DND-41 (cell line): ENCODE measurements around the gene CTSW.

ENCODE experiments used
- ATAC-seq: fragments of 200-7000 bp; cut with Tn5 transposase; 3 replicates; pipeline ENCODE4 v1.9.1; 2021; ENCODE audit warnings: low read depth; ENCODE audit not compliant: insufficient read depth
- DNase-seq: peaks from one replicate; pipeline ENCODE4 v3.0.0-alpha.2; 2020
- H2AFZ ChIP-seq: 2 replicates; pipeline ENCODE4 v1.6.0; 2012; ENCODE audit warnings: low read depth, low read length
- H3K27ac ChIP-seq: 2 replicates; pipeline ENCODE4 v1.5.1; 2012; ENCODE audit warnings: low read length, inconsistent platforms
- H3K27me3 ChIP-seq: fragments of 200-600 bp; sonication (generic); 2 replicates; pipeline ENCODE4 v1.6.0; 2012; ENCODE audit warnings: low read length, mild to moderate bottlenecking, inconsistent platforms; ENCODE audit not compliant: insufficient read depth, poor library complexity
- H3K36me3 ChIP-seq: 2 replicates; pipeline ENCODE4 v1.5.1; 2012; ENCODE audit warnings: low read length, inconsistent platforms; ENCODE audit not compliant: insufficient read depth
- H3K4me1 ChIP-seq: 2 replicates; pipeline ENCODE4 v1.5.1; 2012; ENCODE audit warnings: mild to moderate bottlenecking, low read length; ENCODE audit not compliant: insufficient read depth
- H3K4me2 ChIP-seq: 2 replicates; pipeline ENCODE4 v1.6.0; 2012; ENCODE audit warnings: mild to moderate bottlenecking, moderate library complexity, low read length, inconsistent platforms; ENCODE audit not compliant: insufficient read depth
- H3K4me3 ChIP-seq, 2 experiments: fragments of 200-600 bp in 1 of 2; shearing (Covaris generic) in 1 of 2; 2 replicates each; pipeline ENCODE4 v1.5.1; 2012 to 2016; ENCODE audit warnings: inconsistent platforms in 2 of 2, low read length in 2 of 2, mild to moderate bottlenecking in 2 of 2, low read depth in 1 of 2, moderate library complexity in 1 of 2
- H3K79me2 ChIP-seq: 2 replicates; pipeline ENCODE4 v1.6.0; 2012; ENCODE audit warnings: low read length, inconsistent platforms; ENCODE audit not compliant: insufficient read depth
- H3K9ac ChIP-seq: 2 replicates; pipeline ENCODE4 v1.6.0; 2012; ENCODE audit warnings: low read depth, mild to moderate bottlenecking, inconsistent platforms, low read length, moderate library complexity
- H3K9me3 ChIP-seq: 2 replicates; pipeline ENCODE4 v1.5.1; 2012; ENCODE audit warnings: low read length, moderate library complexity, mild to moderate bottlenecking, inconsistent platforms; ENCODE audit not compliant: insufficient read depth, severe bottlenecking
- H4K20me1 ChIP-seq: 2 replicates; pipeline ENCODE4 v1.6.0; 2012; ENCODE audit warnings: low read length; ENCODE audit not compliant: insufficient read depth
- CTCF ChIP-seq: IDR thresholded peaks from 2 replicates; pipeline ENCODE4 v1.5.1; 2012; ENCODE audit warnings: borderline replicate concordance, low read length, moderate library complexity, mild to moderate bottlenecking; ENCODE audit not compliant: poor library complexity, severe bottlenecking; ENCODE audit errors: extremely low read depth
- EZH2 ChIP-seq: IDR thresholded peaks from 3 replicates; pipeline ENCODE4 v1.6.1; 2012; ENCODE audit warnings: borderline replicate concordance, low read depth, mild to moderate bottlenecking, moderate library complexity, low read length, inconsistent platforms; ENCODE audit not compliant: severe bottlenecking

Gene CTSW

GRCh38 chr11:65857853-65858680, 21.6 kb upstream of the CTSW start, which contains the start of gene CFL1:
Gene CFL1 (minus strand): TSS chr11:65858180. CDS start chr11:65858099, 81 bp downstream.
- Histone ChIP-seq H2AFZ (peak within 1 kb of the TSS; percentile 76), H3K27me3 (no peaks in the 10 kb centered on the region), H3K79me2 (peaks cover 71% of the 10 kb centered on the region), H3K4me1 (peaks cover 55% of the 10 kb centered on the region), H3K9me3 (no peaks in the 10 kb centered on the region), H4K20me1 (peaks cover 59% of the 10 kb centered on the region), H3K27ac (peak within 1 kb of the TSS; percentile 84), H3K4me3 (peak within 1 kb of the TSS; percentile 50 to 72), H3K36me3 (peaks cover 70% of the 10 kb centered on the region), H3K9ac (peak within 1 kb of the TSS; percentile 86), H3K4me2 (peak within 1 kb of the TSS; percentile 81)
- peak; percentile 70 for ATAC-seq
- no peak for TF ChIP-seq EZH2
- TF ChIP-seq CTCF, result no peak
- peak; percentile 98 for DNase-seq

GRCh38 chr11:65858681-65859087, 21.0 kb upstream of the CTSW start:
- peaks cover 75% of the 10 kb centered on the region for H3K79me2 ChIP-seq
- H3K36me3 ChIP-seq, result peaks cover 70% of the 10 kb centered on the region
- no peak for DNase-seq

GRCh38 chr11:65859095-65859811, 20.4 kb upstream of the CTSW start:
- Histone ChIP-seq H2AFZ (peak overlapping the region; percentile 76), H3K4me2 (peak overlapping the region; percentile 81), H3K79me2 (peaks cover 71% of the 10 kb centered on the region), H3K4me1 (peaks cover 64% of the 10 kb centered on the region), H3K36me3 (peaks cover 70% of the 10 kb centered on the region), H3K9me3 (no peaks in the 10 kb centered on the region), H3K27ac (peak overlapping the region; percentile 90), H3K9ac (peak overlapping the region; percentile 86), H4K20me1 (peaks cover 59% of the 10 kb centered on the region), H3K4me3 (peak overlapping the region; percentile 72 to 79; a peak in 3 of 4 replicates), H3K27me3 (no peaks in the 10 kb centered on the region)
- DNase-seq, result no peak
- ATAC-seq, result peak; percentile 76
- TF ChIP-seq EZH2 (no peak), CTCF (peak; percentile 47)

More at GRCh38 chr11:65858681-65859087, 21.0 kb upstream of the CTSW start:
- TF ChIP-seq CTCF (no peak), EZH2 (no peak)
- Histone ChIP-seq H3K9ac (peak overlapping the region; percentile 86), H3K4me3 (peak overlapping the region; percentile 34 to 72), H3K9me3 (no peaks in the 10 kb centered on the region), H3K4me2 (peak overlapping the region; percentile 81), H3K4me1 (peaks cover 61% of the 10 kb centered on the region), H3K27me3 (no peaks in the 10 kb centered on the region), H3K27ac (peak overlapping the region; percentile 81), H2AFZ (peak overlapping the region; percentile 76), H4K20me1 (peaks cover 59% of the 10 kb centered on the region)
- no peak for ATAC-seq
